Upper lobe of left lung (tissue), 4 donors: ENCODE measurements around the gene TLE1.

Experiments used
- CTCF ChIP-seq, 6 experiments: fragments of 450-650 bp in 4 of 6; fragments of 200-600 bp in 2 of 6; sonication (generic) in 2 of 6; IDR thresholded peaks; one replicate each; pipeline ENCODE4 v1.5.1; 2016 to 2019; ENCODE audit warnings: antibody characterized with exemption in 6 of 6
- EP300 ChIP-seq, 4 donors: sonication (generic); formaldehyde crosslinking; IDR thresholded peaks; one replicate each; pipeline ENCODE4 v1.5.1; 2017; ENCODE audit warnings: antibody characterized with exemption in 4 of 4, control low read depth in 2 of 4
- POLR2A ChIP-seq, 4 donors: fragments of 450-650 bp; IDR thresholded peaks; one replicate each; pipeline ENCODE4 v1.5.1; 2016 to 2017; ENCODE audit warnings: antibody characterized with exemption in 4 of 4, mild to moderate bottlenecking in 2 of 4
- POLR2AphosphoS5 ChIP-seq, 2 donors: sonication (generic); formaldehyde crosslinking; IDR thresholded peaks; one replicate each; pipeline ENCODE4 v1.5.1; 2017; ENCODE audit warnings: antibody characterized with exemption in 2 of 2

- TF ChIP-seq CTCF (IDR thresholded peaks at IDR 0.05), result no peak
- no peak for TF ChIP-seq POLR2A (IDR thresholded peaks at IDR 0.05)
- TF ChIP-seq EP300 (IDR thresholded peaks at IDR 0.05), result no peak
- no peak for TF ChIP-seq POLR2AphosphoS5 (IDR thresholded peaks at IDR 0.05)
Measured at GRCh38 chr9:81614335-81614734, 75.0 kb downstream of the TLE1 start.
